Endothelial cell of umbilical vein (primary cell): Measurements from ENCODE around the gene CARS1. TPM values are rescaled to one million over a fixed set of nuclear protein-coding genes. Genes with fewer than 3 reads are reported as not detected.

Source experiments
- BruUV-seq: library from RNA; stranded (reverse); fragments of 400-500 nt; replicated peaks from 2 replicates; lab custom pipeline; 2021; lab: Mats Ljungman, UMichigan
- CTCF ChIA-PET: fragments of 300-600, 350-600 bp; sonication (Branson Sonifier 250); formaldehyde crosslinking; loops from one replicate; lab custom pipeline; 2021; ENCODE audit warnings: antibody characterized with exemption, inconsistent platforms; lab: Charles Lee
- POLR2A ChIA-PET: fragments of 300-600, 350-600 bp; sonication (Branson Sonifier 250); formaldehyde crosslinking; loops from one replicate; lab custom pipeline; 2021; ENCODE audit warnings: antibody characterized with exemption, inconsistent platforms; lab: Charles Lee
- DNase-seq: peaks from one replicate; pipeline ENCODE4 v3.0.0-alpha.2; 2011; ENCODE audit warnings: low read depth, low spot score
- FAIRE-seq: peaks from 2 replicates; lab custom pipeline; 2011; peaks lifted over from hg19 to GRCh38; lab: Jason Lieb, UNC
- H2AFZ ChIP-seq: 2 replicates; pipeline ENCODE4 v1.6.0; 2012; ENCODE audit warnings: low read depth, low read length, control low read depth, inconsistent platforms
- H3K27ac ChIP-seq: 2 replicates; pipeline ENCODE4 v1.5.1; 2011; ENCODE audit warnings: low read depth, mild to moderate bottlenecking, control low read depth, low read length, moderate library complexity; ENCODE audit not compliant: insufficient read depth
- H3K27me3 ChIP-seq, 2 experiments: 2 replicates each; pipeline versions ENCODE4 v1.6.0 to v1.6.1; 2011; ENCODE audit warnings: low read length in 2 of 2, mixed read lengths in 1 of 2; ENCODE audit not compliant: control insufficient read depth in 2 of 2, insufficient read depth in 2 of 2
- H3K36me3 ChIP-seq, 2 experiments: 2 replicates in 1 of 2; 3 replicates in 1 of 2; pipeline ENCODE4 v1.5.1; 2011; ENCODE audit warnings: low read length in 2 of 2, mild to moderate bottlenecking in 1 of 2, moderate library complexity in 1 of 2; ENCODE audit not compliant: control insufficient read depth in 2 of 2, insufficient read depth in 2 of 2; ENCODE audit errors: extremely low read depth in 1 of 2
- H3K4me1 ChIP-seq: 3 replicates; pipeline ENCODE4 v1.5.1; 2011; ENCODE audit warnings: mild to moderate bottlenecking, low read length; ENCODE audit not compliant: control insufficient read depth, insufficient read depth; ENCODE audit errors: extremely low read depth
- H3K4me2 ChIP-seq: 2 replicates; pipeline ENCODE4 v1.6.1; 2011; ENCODE audit warnings: low read length, control low read depth, mixed read lengths; ENCODE audit not compliant: insufficient read depth
- H3K4me3 ChIP-seq, 3 experiments: fragments of 200-600 bp in 1 of 3; sonication (generic), shearing (Covaris generic) in 1 of 3; replicated peaks in 1 of 3; 2 replicates each; pipeline ENCODE4 v1.5.1; 2011 to 2016; ENCODE audit warnings: control low read depth in 3 of 3, low read length in 3 of 3, mild to moderate bottlenecking in 2 of 3, inconsistent platforms in 1 of 3, low read depth in 1 of 3, moderate library complexity in 1 of 3; ENCODE audit not compliant: insufficient read depth in 1 of 3
- H3K79me2 ChIP-seq: 2 replicates; pipeline ENCODE4 v1.6.0; 2012; ENCODE audit warnings: low read length, inconsistent platforms; ENCODE audit not compliant: control insufficient read depth, insufficient read depth
- H3K9ac ChIP-seq: replicated peaks from 2 replicates; pipeline ENCODE3; 2011; ENCODE audit warnings: low read length, control low read depth; ENCODE audit not compliant: insufficient read depth; ENCODE audit errors: extremely low read depth
- H3K9me1 ChIP-seq: replicated peaks from 3 replicates; pipeline ENCODE4 v1.6.0; 2011; ENCODE audit warnings: mild to moderate bottlenecking, low read length; ENCODE audit not compliant: control insufficient read depth, insufficient read depth; ENCODE audit errors: extremely low read depth
- H3K9me3 ChIP-seq: replicated peaks from 2 replicates; pipeline ENCODE4 v1.5.1; 2012; ENCODE audit warnings: low read length, inconsistent platforms; ENCODE audit not compliant: control insufficient read depth, insufficient read depth
- H4K20me1 ChIP-seq: replicated peaks from 2 replicates; pipeline ENCODE3; 2011; ENCODE audit warnings: mild to moderate bottlenecking, low read length; ENCODE audit not compliant: control insufficient read depth, insufficient read depth; ENCODE audit errors: extremely low read depth
- CTCF ChIP-seq, 2 donors: IDR thresholded peaks; 1 replicate in 1 of 2; 2 replicates in 1 of 2; pipeline ENCODE4 v1.5.1; 2011; ENCODE audit warnings: low read length in 2 of 2, mild to moderate bottlenecking in 2 of 2, moderate library complexity in 2 of 2, control low read depth in 1 of 2, inconsistent platforms in 1 of 2, low read depth in 1 of 2; ENCODE audit not compliant: insufficient read depth in 1 of 2; ENCODE audit errors: extremely low read depth in 1 of 2
- EZH2 ChIP-seq: IDR thresholded peaks from 2 replicates; pipeline ENCODE4 v1.6.1; 2012; ENCODE audit warnings: borderline replicate concordance, low read depth, mild to moderate bottlenecking, moderate library complexity, low read length, inconsistent platforms; ENCODE audit not compliant: severe bottlenecking
- FOS ChIP-seq: IDR thresholded peaks from 2 replicates; pipeline ENCODE4 v1.6.1; 2011; ENCODE audit warnings: mild to moderate bottlenecking, low read length, moderate library complexity, borderline replicate concordance; ENCODE audit not compliant: insufficient read depth
- GATA2 ChIP-seq: IDR thresholded peaks from 2 replicates; pipeline ENCODE4 v1.7.0; 2011; ENCODE audit warnings: low read depth, mild to moderate bottlenecking, moderate library complexity, mixed read lengths, low read length; ENCODE audit not compliant: insufficient read length, insufficient read depth
- JUN ChIP-seq: IDR thresholded peaks from 2 replicates; pipeline ENCODE4 v1.6.1; 2011; ENCODE audit warnings: borderline replicate concordance, low read depth; ENCODE audit not compliant: insufficient read length, insufficient read depth
- MAX ChIP-seq: IDR thresholded peaks from 2 replicates; pipeline ENCODE4 v1.6.1; 2011; ENCODE audit not compliant: insufficient read depth, insufficient read length
- MYC ChIP-seq: IDR thresholded peaks from one replicate; pipeline ENCODE4 v1.6.1; 2011; ENCODE audit warnings: mild to moderate bottlenecking, low read depth, low read length
- POLR2A ChIP-seq: IDR thresholded peaks from 2 replicates; pipeline ENCODE4 v1.6.1; 2012; ENCODE audit warnings: low read depth, mild to moderate bottlenecking, control low read depth, low read length
- POLR2AphosphoS5 ChIP-seq: IDR thresholded peaks from 2 replicates; pipeline ENCODE4 v1.6.1; 2012; ENCODE audit warnings: low read depth, mild to moderate bottlenecking, control low read depth, low read length, moderate library complexity; ENCODE audit not compliant: insufficient read depth
- dilution Hi-C: fragments of 300-500 bp; cut with MboI; formaldehyde crosslinking; loops from one replicate; pipeline ENCODE4 v1.15.0; 2019; ENCODE audit warnings: low sequenced_read_pairs; ENCODE audit not compliant: extremely low pct_ligation_motif_present
- intact Hi-C: fragments of 100-400 bp; cut with micrococcal nuclease; formaldehyde crosslinking; loops from one replicate; pipeline ENCODE4 v1.10.0; 2022
- polyA plus RNA-seq, 4 experiments: library from polyadenylated mRNA; depleted of rRNA in 3 of 4; stranded (reverse) in 3 of 4; unstranded in 1 of 4; fragments of >200 nt; gene quantifications; 2 replicates each; pipeline versions ENCODE4 v1.2.1 to v1.2.3, GENCODE V29; 2011 to 2012; ENCODE audit warnings: missing spikeins in 1 of 4
- total RNA-seq: library from RNA; stranded (reverse); gene quantifications from 2 replicates; pipeline ENCODE4 v1.2.3, GENCODE V29; 2021

Gene CARS1
- total and polyA plus RNA-seq, 2 donors (not counting 3 experiments of a cell fraction or from before 2014, with no cell fraction given) = 43.5 to 66.2 TPM

- ChIA-PET POLR2A (no interaction called here), CTCF (interaction anchor here (0.6 to 1.5 kb wide), 4 partner anchors 21 to 145 kb away, joined by 3 to 4 read pairs (median 3); no protein-coding TSS in a partner anchor)
- Histone ChIP-seq H3K4me1 (peaks cover 2% of the 10 kb centered on the region), H3K36me3 (peaks cover 10 to 47% of the 10 kb centered on the region in 2 experiments), H4K20me1 (no peaks in the 10 kb centered on the region), H3K4me3 (no peak overlapping the region), H3K9ac (no peak overlapping the region), H3K27ac (no peak overlapping the region), H2AFZ (no peak overlapping the region), H3K4me2 (no peak overlapping the region), H3K27me3 (no peaks in the 10 kb centered on the region), H3K9me1 (no peaks in the 10 kb centered on the region), H3K79me2 (no peaks in the 10 kb centered on the region), H3K9me3 (no peaks in the 10 kb centered on the region)
- DNase-seq (no peak), FAIRE-seq (no peak)
- TF ChIP-seq POLR2A = no peak
- TF ChIP-seq EZH2 = no peak
- TF ChIP-seq JUN = no peak
- TF ChIP-seq FOS = no peak
- TF ChIP-seq GATA2 = no peak
- TF ChIP-seq MYC = no peak
- no peak for TF ChIP-seq POLR2AphosphoS5
- TF ChIP-seq CTCF (IDR thresholded peaks at IDR 0.05; ENCODE audit: extremely low read depth in 1 of 2, insufficient read depth in 1 of 2, low read depth in 1 of 2, low read length in 2 of 2) = no peak
- TF ChIP-seq MAX = no peak
- BruUV-seq = no TSS peak
- dilution Hi-C loops = no loop called here
- intact Hi-C loops = no loop called here
These were observed 41.4 kb downstream of the CARS1 start for GRCh38 chr11:3015796-3016195.
